Activated naive CD4-positive, alpha-beta T cell treated with anti-CD3 and anti-CD28 coated beads for 36 hours (primary cell): ENCODE measurements around the gene ATP13A3. TPM values are rescaled to one million over a fixed set of nuclear protein-coding genes. Genes with fewer than 3 reads are reported as not detected.
"Not testable (repeated sequence)": the region's sequence is repeated elsewhere in the genome, so short reads cannot be mapped to it uniquely, and the experiment has no call there.

ENCODE experiments used
- CTCF ChIA-PET: fragments of 350-600 bp; sonication (Branson Sonifier 250); formaldehyde crosslinking; loops from one replicate; lab custom pipeline; 2021; ENCODE audit warnings: antibody characterized with exemption; lab: Charles Lee
- DNase-seq: peaks from one replicate; pipeline ENCODE4 v3.0.0-alpha.2; 2020
- H3K27ac Mint-ChIP-seq: one replicate; pipeline ENCODE4 v1.8.0; 2021; ENCODE audit warnings: mild to moderate bottlenecking, mixed read lengths
- H3K27me3 Mint-ChIP-seq: one replicate; pipeline ENCODE4 v1.8.0; 2021; ENCODE audit warnings: low read depth, mixed read lengths
- H3K36me3 Mint-ChIP-seq: one replicate; pipeline ENCODE4 v1.8.0; 2021; ENCODE audit warnings: low read depth, mixed read lengths
- H3K4me1 Mint-ChIP-seq: one replicate; pipeline ENCODE4 v1.8.0; 2021; ENCODE audit warnings: low read depth, mixed read lengths
- H3K4me3 Mint-ChIP-seq: one replicate; pipeline ENCODE4 v1.8.0; 2021; ENCODE audit warnings: mild to moderate bottlenecking, moderate library complexity, mixed read lengths
- H3K9me3 Mint-ChIP-seq: one replicate; pipeline ENCODE4 v1.8.0; 2021; ENCODE audit warnings: mixed read lengths
- intact Hi-C: fragments of 100-400 bp; cut with micrococcal nuclease; formaldehyde crosslinking; loops from one replicate; pipeline ENCODE4 v1.15.1; 2023
- total RNA-seq, 2 experiments: library from RNA; stranded (reverse); gene quantifications; one replicate each; pipeline ENCODE4 v1.2.3, GENCODE V29; 2021

Gene ATP13A3
- total RNA-seq, 2 experiments from 2014 or later, result 88.4 to 92.3 TPM

DNA sequence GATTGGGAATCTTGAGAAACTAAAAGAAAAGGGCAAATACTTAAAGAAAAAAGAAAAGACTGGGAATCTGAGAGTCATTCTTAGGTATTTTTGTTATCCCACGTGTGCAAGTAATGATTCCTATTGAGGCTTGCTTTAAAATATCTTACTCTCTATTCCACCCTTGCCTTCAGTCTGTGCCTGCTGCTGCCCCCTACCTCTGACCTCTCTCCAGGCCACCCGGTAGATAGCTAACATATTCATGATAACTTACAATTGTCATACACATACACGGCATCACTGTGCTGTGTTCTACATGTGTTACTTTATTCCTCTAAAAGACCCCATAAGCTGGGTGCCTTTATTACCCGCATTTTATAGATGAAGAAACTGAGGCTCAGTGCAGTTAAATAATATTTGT lies 27.8 kb upstream of the ATP13A3 start:
- H3K4me1 Mint-ChIP-seq, result peaks cover 10% of the 10 kb centered on the region
- no peak for DNase-seq
- peaks cover 5% of the 10 kb centered on the region for H3K27me3 Mint-ChIP-seq
- no peaks in the 10 kb centered on the region for H3K9me3 Mint-ChIP-seq
- H3K27ac Mint-ChIP-seq, result no peak overlapping the region
- H3K4me3 Mint-ChIP-seq, result no peak overlapping the region
- intact Hi-C loops, result no loop called here
- CTCF ChIA-PET, result interaction anchor here (0.6 to 1.2 kb wide), 3 partner anchors 117 to 654 kb away, joined by 3 to 4 read pairs (median 3); no protein-coding TSS in a partner anchor
- no peaks in the 10 kb centered on the region for H3K36me3 Mint-ChIP-seq

- no peak for DNase-seq
- Mint-ChIP-seq H3K4me3 (no peak overlapping the region), H3K27me3 (peaks cover 2% of the 10 kb centered on the region), H3K4me1 (no peaks in the 10 kb centered on the region), H3K9me3 (no peaks in the 10 kb centered on the region), H3K36me3 (no peaks in the 10 kb centered on the region), H3K27ac (no peak overlapping the region)
- intact Hi-C loops, result no loop called here
- CTCF ChIA-PET, result interaction anchor here (1.2 kb wide), 1 partner anchor 116 kb away, joined by 3 read pairs; no protein-coding TSS in a partner anchor
Observed at GRCh38 chr3:194512895-194513601, 26.2 kb upstream of the ATP13A3 start.

- CTCF ChIA-PET, result interaction anchor here (0.6 kb wide), 1 partner anchor 35 kb away, joined by 3 read pairs; no protein-coding TSS in a partner anchor
- Mint-ChIP-seq H3K9me3 (no peaks in the 10 kb centered on the region), H3K4me3 (no peak overlapping the region), H3K36me3 (no peaks in the 10 kb centered on the region), H3K27ac (no peak overlapping the region), H3K27me3 (no peaks in the 10 kb centered on the region), H3K4me1 (no peaks in the 10 kb centered on the region)
- no peak for DNase-seq
- intact Hi-C loops, result no loop called here
Observed at GRCh38 chr3:194508491-194509453, 22.0 kb upstream of the ATP13A3 start.

GRCh38 chr3:194507571-194507970 lies 20.8 kb upstream of the ATP13A3 start:
- H3K36me3 Mint-ChIP-seq, result no peaks in the 10 kb centered on the region
- CTCF ChIA-PET, result no interaction called here

GRCh38 chr3:194505791-194506415 lies 19.1 kb upstream of the ATP13A3 start:
- intact Hi-C loops, result no loop called here
- H3K27ac Mint-ChIP-seq, result no peak overlapping the region

More at GRCh38 chr3:194507571-194507970, 20.8 kb upstream of the ATP13A3 start:
- Mint-ChIP-seq H3K4me1 (no peaks in the 10 kb centered on the region), H3K4me3 (no peak overlapping the region), H3K27me3 (no peaks in the 10 kb centered on the region), H3K27ac (no peak overlapping the region), H3K9me3 (no peaks in the 10 kb centered on the region)
- intact Hi-C loops, result no loop called here
- DNase-seq, result no peak

GRCh38 chr3:194504861-194505260 lies 18.1 kb upstream of the ATP13A3 start:
- no peaks in the 10 kb centered on the region for H3K27me3 Mint-ChIP-seq

More at GRCh38 chr3:194505791-194506415, 19.1 kb upstream of the ATP13A3 start:
- CTCF ChIA-PET, result no interaction called here
- no peak for DNase-seq
- Mint-ChIP-seq H3K36me3 (no peaks in the 10 kb centered on the region), H3K9me3 (no peaks in the 10 kb centered on the region), H3K4me3 (no peak overlapping the region), H3K4me1 (no peaks in the 10 kb centered on the region), H3K27me3 (no peaks in the 10 kb centered on the region)

DNA sequence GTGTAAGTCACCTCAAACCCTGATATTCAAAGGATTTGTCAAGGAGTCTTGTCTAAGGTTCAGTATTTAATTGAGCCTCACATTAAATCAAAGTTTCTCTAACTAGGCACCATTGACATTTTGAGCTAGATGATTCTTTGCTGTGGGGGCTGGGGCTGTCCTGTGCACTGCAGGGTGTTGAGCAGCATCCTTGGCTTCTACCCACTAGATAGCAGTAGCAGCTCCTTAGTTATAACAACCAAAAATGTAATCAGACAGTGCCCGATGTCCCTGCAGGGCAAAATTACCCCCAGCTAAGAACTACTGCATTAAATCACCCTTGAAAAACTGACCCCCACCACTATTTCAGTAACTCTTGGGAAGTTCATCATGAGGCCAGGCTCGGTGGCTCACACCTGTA lies 17.3 kb upstream of the ATP13A3 start:
- Mint-ChIP-seq H3K27ac (no peak overlapping the region), H3K4me1 (no peaks in the 10 kb centered on the region), H3K27me3 (no peaks in the 10 kb centered on the region), H3K36me3 (no peaks in the 10 kb centered on the region), H3K4me3 (no peak overlapping the region), H3K9me3 (no peaks in the 10 kb centered on the region)
- CTCF ChIA-PET, result no interaction called here
- intact Hi-C loops, result no loop called here
- no peak for DNase-seq

More at GRCh38 chr3:194504861-194505260, 18.1 kb upstream of the ATP13A3 start:
- H3K27ac Mint-ChIP-seq, result no peak overlapping the region
- no peak for DNase-seq
- CTCF ChIA-PET, result no interaction called here
- H3K36me3 Mint-ChIP-seq, result no peaks in the 10 kb centered on the region
- no peaks in the 10 kb centered on the region for H3K9me3 Mint-ChIP-seq
- intact Hi-C loops, result no loop called here
- H3K4me1 Mint-ChIP-seq, result no peaks in the 10 kb centered on the region
- no peak overlapping the region for H3K4me3 Mint-ChIP-seq

GRCh38 chr3:194503081-194503531 lies 16.3 kb upstream of the ATP13A3 start:
- intact Hi-C loops, result no loop called here
- CTCF ChIA-PET, result interaction anchor here (0.6 to 1.2 kb wide), 2 partner anchors 15 to 38 kb away, joined by 3 read pairs; no protein-coding TSS in a partner anchor
- Mint-ChIP-seq H3K36me3 (no peaks in the 10 kb centered on the region), H3K9me3 (no peaks in the 10 kb centered on the region), H3K27me3 (no peaks in the 10 kb centered on the region), H3K27ac (no peak overlapping the region), H3K4me1 (no peaks in the 10 kb centered on the region), H3K4me3 (no peak overlapping the region)
- no peak for DNase-seq

DNA sequence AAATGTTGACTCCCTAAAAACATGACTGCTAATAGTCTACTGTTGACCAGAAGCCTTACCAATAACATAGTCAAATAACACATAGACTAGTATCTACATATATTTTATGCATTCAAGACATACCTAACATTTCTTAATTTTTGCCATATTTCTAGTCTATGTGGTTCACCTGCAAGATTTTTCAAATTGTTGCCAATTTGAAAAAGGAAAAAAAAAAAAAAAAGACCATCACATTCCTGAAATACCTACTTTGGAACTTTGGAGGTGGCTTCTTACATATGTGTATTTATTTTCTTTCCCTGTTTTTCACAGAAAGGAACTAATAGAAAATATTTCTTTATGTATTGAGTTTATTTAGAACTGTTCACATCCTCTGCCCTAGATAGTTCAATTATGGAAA lies 13.4 kb upstream of the ATP13A3 start:
- no peak for DNase-seq
- intact Hi-C loops, result no loop called here
- Mint-ChIP-seq H3K4me1 (peaks cover 16% of the 10 kb centered on the region), H3K27ac (no peak overlapping the region), H3K27me3 (no peaks in the 10 kb centered on the region), H3K4me3 (no peak overlapping the region), H3K9me3 (no peaks in the 10 kb centered on the region), H3K36me3 (no peaks in the 10 kb centered on the region)
- CTCF ChIA-PET, result no interaction called here

- H3K27ac Mint-ChIP-seq, H3K9me3 Mint-ChIP-seq, H3K4me3 Mint-ChIP-seq, H3K27me3 Mint-ChIP-seq, DNase-seq, intact Hi-C loops, H3K36me3 Mint-ChIP-seq: not testable (repeated sequence)
- peaks cover 16% of the 10 kb centered on the region for H3K4me1 Mint-ChIP-seq
- CTCF ChIA-PET, result interaction anchor here (1.0 kb wide), 1 partner anchor 166 kb away, joined by 3 read pairs; no protein-coding TSS in a partner anchor
Observed at GRCh38 chr3:194499516-194499915, 12.7 kb upstream of the ATP13A3 start.

GRCh38 chr3:194497799-194498575 lies 11.2 kb upstream of the ATP13A3 start:
- no peaks in the 10 kb centered on the region for H3K9me3 Mint-ChIP-seq

More at GRCh38 chr3:194497799-194498575, 11.2 kb upstream of the ATP13A3 start:
- DNase-seq, result no peak
- H3K27me3 Mint-ChIP-seq, result no peaks in the 10 kb centered on the region
- no peak overlapping the region for H3K27ac Mint-ChIP-seq
- CTCF ChIA-PET, result interaction anchor here (0.6 to 2.1 kb wide), 5 partner anchors 22 to 117 kb away, joined by 3 to 6 read pairs (median 4); no protein-coding TSS in a partner anchor
- no peak overlapping the region for H3K4me3 Mint-ChIP-seq
- H3K4me1 Mint-ChIP-seq, result peaks cover 18% of the 10 kb centered on the region
- intact Hi-C loops, result no loop called here
- H3K36me3 Mint-ChIP-seq, result no peaks in the 10 kb centered on the region
